ENCODE measurements around the gene ARHGEF10L.

The ARHGEF10L gene

DNA sequence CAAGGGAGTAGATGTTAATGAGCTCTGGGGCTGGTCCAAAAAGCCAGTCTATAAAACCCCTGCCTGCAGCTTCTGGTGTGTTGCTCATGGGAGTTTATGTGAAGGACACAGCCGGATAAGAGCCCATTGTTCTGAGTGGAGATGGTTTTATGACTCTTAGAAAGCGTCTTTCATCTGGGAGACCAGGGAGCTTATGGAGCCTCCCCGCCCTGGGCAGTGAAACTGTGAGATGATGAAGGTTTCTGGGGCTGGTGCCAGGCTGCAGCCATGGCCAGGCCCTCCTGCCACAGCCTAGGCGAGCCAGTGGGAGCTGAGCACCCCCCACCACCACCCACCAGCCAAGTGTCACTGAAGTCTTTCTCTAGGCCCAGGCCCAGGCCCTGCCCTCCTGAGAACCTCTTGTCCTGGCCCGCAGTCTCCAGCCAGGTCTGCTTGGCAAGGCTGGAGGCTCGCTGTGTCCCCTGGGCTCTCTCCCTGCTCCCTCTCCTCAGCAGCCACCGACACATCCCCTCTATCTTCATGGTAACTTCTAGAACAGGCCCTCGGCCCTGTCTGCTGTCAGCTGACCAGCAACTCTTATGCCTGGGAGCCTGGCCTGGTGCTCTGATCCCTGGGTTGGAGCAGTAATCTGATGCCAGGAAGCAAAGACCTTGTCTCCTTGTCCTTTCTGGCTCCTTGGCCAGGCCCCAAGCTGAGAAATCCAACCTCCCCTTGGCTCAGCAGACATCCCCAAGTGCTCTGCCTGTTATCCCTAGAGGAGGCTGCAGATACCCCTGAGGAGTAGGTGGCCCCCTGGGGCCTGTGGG is 7.6 kb upstream of the ARHGEF10L start:
- no peaks in the 10 kb centered on the region for H3K9me2 ChIP-seq (replicated peaks; ENCODE audit: control insufficient read depth, low read length)
- no peaks in the 10 kb centered on the region for H4K20me1 ChIP-seq (ENCODE audit: control insufficient read depth, insufficient read depth, low read depth, low read length)
- no peaks in the 10 kb centered on the region for H3K27me3 ChIP-seq (ENCODE audit: control insufficient read depth, low read length)
- H3K4me2 ChIP-seq (ENCODE audit: low read length) = no peak overlapping the region
- no peaks in the 10 kb centered on the region for H3K79me2 ChIP-seq (ENCODE audit: control insufficient read depth, low read length)
- H3F3A ChIP-seq (ENCODE audit: control insufficient read depth, insufficient read depth) = no peaks in the 10 kb centered on the region
- no peaks in the 10 kb centered on the region for H3K9me3 ChIP-seq (ENCODE audit: control insufficient read depth, insufficient read depth, low read length)
- no peak overlapping the region for H3K4me3 ChIP-seq (ENCODE audit: low read length)
- H3K4me1 ChIP-seq (ENCODE audit: control insufficient read depth, low read length) = peaks cover 14% of the 10 kb centered on the region
- H3K36me3 ChIP-seq (ENCODE audit: control insufficient read depth, low read length) = no peaks in the 10 kb centered on the region
- TF ChIP-seq EZH2phosphoT487 (IDR thresholded peaks at IDR 0.05; ENCODE audit: borderline replicate concordance, low read length) = no peak
- TF ChIP-seq, protein P1, sequence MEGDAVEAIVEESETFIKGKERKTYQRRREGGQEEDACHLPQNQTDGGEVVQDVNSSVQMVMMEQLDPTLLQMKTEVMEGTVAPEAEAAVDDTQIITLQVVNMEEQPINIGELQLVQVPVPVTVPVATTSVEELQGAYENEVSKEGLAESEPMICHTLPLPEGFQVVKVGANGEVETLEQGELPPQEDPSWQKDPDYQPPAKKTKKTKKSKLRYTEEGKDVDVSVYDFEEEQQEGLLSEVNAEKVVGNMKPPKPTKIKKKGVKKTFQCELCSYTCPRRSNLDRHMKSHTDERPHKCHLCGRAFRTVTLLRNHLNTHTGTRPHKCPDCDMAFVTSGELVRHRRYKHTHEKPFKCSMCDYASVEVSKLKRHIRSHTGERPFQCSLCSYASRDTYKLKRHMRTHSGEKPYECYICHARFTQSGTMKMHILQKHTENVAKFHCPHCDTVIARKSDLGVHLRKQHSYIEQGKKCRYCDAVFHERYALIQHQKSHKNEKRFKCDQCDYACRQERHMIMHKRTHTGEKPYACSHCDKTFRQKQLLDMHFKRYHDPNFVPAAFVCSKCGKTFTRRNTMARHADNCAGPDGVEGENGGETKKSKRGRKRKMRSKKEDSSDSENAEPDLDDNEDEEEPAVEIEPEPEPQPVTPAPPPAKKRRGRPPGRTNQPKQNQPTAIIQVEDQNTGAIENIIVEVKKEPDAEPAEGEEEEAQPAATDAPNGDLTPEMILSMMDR (IDR thresholded peaks at IDR 0.05; ENCODE audit: low read depth, low read length, poor library complexity, severe bottlenecking) = no peak
- no peak overlapping the region for H3K27ac ChIP-seq (ENCODE audit: low read depth, low read length)

DNA sequence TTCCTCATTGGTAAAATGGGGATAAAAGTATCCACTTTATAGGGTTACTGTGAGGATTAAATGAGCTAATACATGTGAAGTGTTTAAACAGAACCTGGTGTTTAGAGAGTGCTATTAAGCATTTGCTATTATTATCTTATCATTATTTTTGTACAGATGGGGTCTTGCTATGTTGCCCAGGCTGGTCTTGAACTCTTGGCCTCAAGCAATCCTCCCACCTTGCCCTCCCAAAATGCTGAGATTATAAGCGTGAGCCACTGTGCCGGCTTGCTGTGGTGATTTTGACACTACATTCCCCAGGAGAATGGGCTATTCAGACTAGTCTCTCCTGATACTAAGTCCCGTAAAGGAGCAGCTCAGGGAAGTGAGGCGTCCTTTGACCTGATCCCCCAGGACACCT is 6.3 kb upstream of the ARHGEF10L start:
- no peak overlapping the region for H3K27ac ChIP-seq (ENCODE audit: low read depth, low read length)
- peaks cover 14% of the 10 kb centered on the region for H3K4me1 ChIP-seq (ENCODE audit: control insufficient read depth, low read length)
- no peak overlapping the region for H3K4me2 ChIP-seq (ENCODE audit: low read length)
- H3K9me3 ChIP-seq (ENCODE audit: control insufficient read depth, insufficient read depth, low read length) = no peaks in the 10 kb centered on the region
- H3K4me3 ChIP-seq (ENCODE audit: low read length) = no peak overlapping the region
- no peaks in the 10 kb centered on the region for H4K20me1 ChIP-seq (ENCODE audit: control insufficient read depth, insufficient read depth, low read depth, low read length)
- H3K9me2 ChIP-seq (replicated peaks; ENCODE audit: control insufficient read depth, low read length) = no peaks in the 10 kb centered on the region
- H3F3A ChIP-seq (ENCODE audit: control insufficient read depth, insufficient read depth) = no peaks in the 10 kb centered on the region
- no peak for TF ChIP-seq EZH2phosphoT487 (IDR thresholded peaks at IDR 0.05; ENCODE audit: borderline replicate concordance, low read length)
- TF ChIP-seq, protein P1 (IDR thresholded peaks at IDR 0.05; ENCODE audit: low read depth, low read length, poor library complexity, severe bottlenecking) = no peak
- no peaks in the 10 kb centered on the region for H3K27me3 ChIP-seq (ENCODE audit: control insufficient read depth, low read length)
- H3K79me2 ChIP-seq (ENCODE audit: control insufficient read depth, low read length) = no peaks in the 10 kb centered on the region
- H3K36me3 ChIP-seq (ENCODE audit: control insufficient read depth, low read length) = no peaks in the 10 kb centered on the region

DNA sequence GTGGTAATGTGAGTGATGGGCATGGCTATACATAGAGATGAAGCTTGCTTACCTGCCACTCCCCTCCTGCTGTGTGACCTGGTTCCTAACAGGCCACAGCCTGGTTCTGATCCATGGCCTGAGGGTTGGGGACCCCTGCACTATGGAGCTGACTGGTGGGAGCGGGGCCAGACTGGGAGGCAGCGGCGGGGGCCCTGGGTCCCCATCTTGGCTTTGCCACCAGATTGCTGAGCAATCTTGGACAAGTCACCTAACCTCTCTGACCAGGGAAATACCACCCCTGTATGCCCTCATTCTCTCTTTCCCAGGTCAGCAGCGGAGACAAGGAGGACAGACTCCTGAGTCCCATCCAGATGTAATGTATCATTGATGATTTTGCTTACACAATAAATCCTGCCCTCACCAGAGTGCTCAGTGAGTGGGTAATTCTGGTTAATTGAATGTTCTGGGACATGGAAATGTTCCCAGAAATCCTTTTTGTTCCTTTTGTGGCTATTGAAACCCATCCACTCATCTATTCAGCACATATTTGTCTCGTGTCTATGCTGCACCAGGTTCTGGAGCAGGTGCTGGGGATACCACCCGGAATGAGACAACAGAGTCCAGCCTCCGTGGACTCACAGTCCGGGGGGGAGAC is 4.1 kb upstream of the ARHGEF10L start:
- no peak overlapping the region for H3K27ac ChIP-seq (ENCODE audit: low read depth, low read length)
- H3K9me3 ChIP-seq (ENCODE audit: control insufficient read depth, insufficient read depth, low read length) = no peaks in the 10 kb centered on the region
- no peaks in the 10 kb centered on the region for H3F3A ChIP-seq (ENCODE audit: control insufficient read depth, insufficient read depth)
- H3K4me3 ChIP-seq (ENCODE audit: low read length) = no peak overlapping the region
- no peak for TF ChIP-seq EZH2phosphoT487 (IDR thresholded peaks at IDR 0.05; ENCODE audit: borderline replicate concordance, low read length)
- TF ChIP-seq, protein P1 (IDR thresholded peaks at IDR 0.05; ENCODE audit: low read depth, low read length, poor library complexity, severe bottlenecking) = no peak
- 0 out of 2 replicates have a peak overlapping the region, but pooled peaks have one; percentile 13 for H3K4me2 ChIP-seq (ENCODE audit: low read length)
- no peaks in the 10 kb centered on the region for H3K36me3 ChIP-seq (ENCODE audit: control insufficient read depth, low read length)
- no peaks in the 10 kb centered on the region for H4K20me1 ChIP-seq (ENCODE audit: control insufficient read depth, insufficient read depth, low read depth, low read length)
- H3K9me2 ChIP-seq (replicated peaks; ENCODE audit: control insufficient read depth, low read length) = no peaks in the 10 kb centered on the region
- H3K79me2 ChIP-seq (ENCODE audit: control insufficient read depth, low read length) = no peaks in the 10 kb centered on the region
- peaks cover 14% of the 10 kb centered on the region for H3K4me1 ChIP-seq (ENCODE audit: control insufficient read depth, low read length)
- peaks cover 6% of the 10 kb centered on the region for H3K27me3 ChIP-seq (ENCODE audit: control insufficient read depth, low read length)

All from DOHH2 (cell line).